Sigmoid colon (tissue), 7 donors: ENCODE results near the gene CMTM3. TPM values are rescaled to one million over a fixed set of nuclear protein-coding genes. Genes with fewer than 3 reads are reported as not detected.
A peak's percentile ranks its signal among the peaks of the same experiment; 100 is the strongest.
"Not testable (repeated sequence)": the region's sequence is repeated elsewhere in the genome, so short reads cannot be mapped to it uniquely, and the experiment has no call there.

ENCODE experiments used
- DNase-seq: peaks from one replicate; pipeline ENCODE4 v3.0.0-alpha.2; 2019
- H3K27ac ChIP-seq, 4 donors: fragments of 200-600 bp; sonication (generic); one replicate each; pipeline ENCODE4 v1.5.1; 2016 to 2019; ENCODE audit warnings: mild to moderate bottlenecking in 1 of 4
- H3K27me3 ChIP-seq, 3 donors: fragments of 200-600 bp; sonication (generic); one replicate each; pipeline ENCODE4 v1.5.1; 2019; ENCODE audit warnings: mild to moderate bottlenecking in 1 of 3
- H3K36me3 ChIP-seq, 4 donors: fragments of 200-600 bp; sonication (generic); one replicate each; pipeline ENCODE4 v1.5.1; 2016 to 2019
- H3K4me1 ChIP-seq, 4 donors: fragments of 200-600 bp; sonication (generic); one replicate each; pipeline ENCODE4 v1.5.1; 2017 to 2019
- H3K4me3 ChIP-seq, 4 donors: fragments of 200-600 bp; sonication (generic); one replicate each; pipeline ENCODE4 v1.5.1; 2017 to 2019; ENCODE audit warnings: mild to moderate bottlenecking in 2 of 4, moderate library complexity in 1 of 4
- H3K9me3 ChIP-seq, 4 donors: fragments of 200-600 bp in 3 of 4; sonication (generic) in 3 of 4; one replicate each; pipeline versions ENCODE4 v1.5.1 to v1.6.1; 2013 to 2019
- CTCF ChIP-seq, 4 experiments: fragments of 450-650 bp in 3 of 4; fragments of 200-600 bp in 1 of 4; IDR thresholded peaks; one replicate each; pipeline ENCODE4 v1.5.1; 2016 to 2019; ENCODE audit warnings: antibody characterized with exemption in 4 of 4, mild to moderate bottlenecking in 3 of 4, moderate library complexity in 2 of 4
- EP300 ChIP-seq, 4 donors: sonication (generic); formaldehyde crosslinking; IDR thresholded peaks; one replicate each; pipeline ENCODE4 v1.6.1; 2017; ENCODE audit warnings: antibody characterized with exemption in 4 of 4
- POLR2A ChIP-seq, 2 donors: fragments of 450-650 bp; IDR thresholded peaks; one replicate each; pipeline ENCODE4 v1.6.1; 2016; ENCODE audit warnings: antibody characterized with exemption in 2 of 2, mild to moderate bottlenecking in 2 of 2, moderate library complexity in 2 of 2
- POLR2AphosphoS5 ChIP-seq, 4 donors: sonication (generic); formaldehyde crosslinking; IDR thresholded peaks; one replicate each; pipeline ENCODE4 v1.6.1; 2017; ENCODE audit warnings: antibody characterized with exemption in 4 of 4
- WGBS, 2 donors: extraction: QIAGEN DNeasy Blood & Tissue Kit; methylation state at CpG; one replicate each; pipeline ENCODE4 v1.1.7; 2013; 5-methylcytosine and 5-hydroxymethylcytosine counted together
- intact Hi-C: fragments of 100-400 bp; cut with DNase I; formaldehyde crosslinking; loops from one replicate; pipeline ENCODE4 v1.15.1; 2023
- polyA plus RNA-seq, 3 donors: library from polyadenylated mRNA; stranded (reverse); fragments of 200-250 nt; gene quantifications; one replicate each; pipeline ENCODE4 v1.2.3, GENCODE V29; 2013
- small RNA-seq, 3 donors: library from RNA; depleted of rRNA; stranded (forward); fragments of <200 nt; gene quantifications; one replicate each; pipeline ENCODE3, GENCODE V24; 2016
- total RNA-seq, 4 donors: library from RNA; depleted of rRNA; stranded (reverse); fragments of >200 nt; gene quantifications; one replicate each; pipeline ENCODE4 v1.1.0, GENCODE V29; 2016
- donor health status: healthy with polysubstance abuse.
- donor health status: Bipolar disorder and iron deficiency.
- donor health status: healthy.

Gene CMTM3
- total and polyA plus RNA-seq, 7 donors, result 8.6 to 18.8 (median 15.5) TPM

GRCh38 chr16:66661210-66661560 lies 56.7 kb downstream of the CMTM3 start:
- Histone ChIP-seq H3K27ac (peak overlapping the region; percentile 67 to 80 (median 74)), H3K36me3 (no peaks in the 10 kb centered on the region), H3K4me3 (no peak overlapping the region), H3K9me3 (no peaks in the 10 kb centered on the region), H3K27me3 (no peaks in the 10 kb centered on the region), H3K4me1 (peaks cover 0 to 35% (median 27%) of the 10 kb centered on the region in 4 donors)
- intact Hi-C loops, result loop anchor here (2.0 to 5.0 kb wide), 3 partner anchors 36 to 206 kb away; partner anchors contain the start of genes CMTM4 and DYNC1LI2
- TF ChIP-seq POLR2A (IDR thresholded peaks at IDR 0.05) (no peak), POLR2AphosphoS5 (IDR thresholded peaks at IDR 0.05) (no peak), CTCF (IDR thresholded peaks at IDR 0.05) (no peak), EP300 (IDR thresholded peaks at IDR 0.05) (no peak)
- DNase-seq, result no peak
- 81 to 83% methylated on average over 4 of the region's 4 CpGs for WGBS, 2 donors

GRCh38 chr16:66661671-66662346 lies 57.3 kb downstream of the CMTM3 start:
- intact Hi-C loops, result loop anchor here (2.0 to 5.0 kb wide), 3 partner anchors 35 to 205 kb away; partner anchors contain the start of genes CMTM4 and DYNC1LI2
- peaks cover 0 to 35% (median 27%) of the 10 kb centered on the region in 4 donors for H3K4me1 ChIP-seq
- H3K9me3 ChIP-seq, DNase-seq, H3K36me3 ChIP-seq, H3K4me3 ChIP-seq, H3K27me3 ChIP-seq: not testable (repeated sequence)
- H3K27ac ChIP-seq, result peak overlapping the region; percentile 67 to 80 (median 74)
- WGBS, 2 donors, result 75 to 84% methylated on average over 6 of the region's 6 CpGs

DNA sequence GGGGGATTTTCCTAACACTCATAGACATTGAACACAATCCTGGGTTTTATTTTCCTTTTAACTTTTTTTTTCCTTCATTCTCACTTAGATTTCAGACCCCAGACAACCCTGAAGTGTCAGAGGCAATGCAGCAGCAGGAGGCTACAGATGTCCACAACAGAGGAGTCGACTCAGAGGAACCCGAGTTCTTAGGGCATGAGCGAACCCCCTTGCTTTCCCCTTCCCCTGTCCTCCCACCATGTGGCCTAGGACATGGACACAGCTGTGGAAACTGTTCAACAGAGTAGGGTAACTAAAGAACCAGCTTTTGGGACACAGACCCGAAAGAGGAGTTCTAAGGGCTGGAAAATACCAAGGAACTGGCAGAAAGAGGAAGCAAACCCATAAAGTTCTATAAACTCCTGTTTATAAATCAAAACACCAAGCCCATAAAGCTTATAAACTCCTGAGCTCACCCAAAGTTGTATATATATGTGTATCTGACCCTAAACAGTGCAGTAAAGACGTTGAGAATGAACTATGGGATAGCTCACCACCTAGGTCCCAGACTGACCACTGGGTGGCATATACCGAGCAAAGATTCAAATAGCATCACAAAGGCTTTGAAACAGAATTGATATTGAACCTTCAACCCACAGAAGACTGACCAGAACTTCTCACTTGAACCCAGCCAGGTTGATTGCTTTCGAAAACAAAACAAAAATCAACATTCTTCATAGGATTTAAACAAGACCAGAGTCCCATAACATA lies 58.1 kb downstream of the CMTM3 start:
- no peak for DNase-seq
- WGBS, 2 donors, result 57 to 64% methylated on average over 7 of the region's 7 CpGs
- H3K4me3 ChIP-seq, result no peak overlapping the region
- H3K27me3 ChIP-seq, result no peaks in the 10 kb centered on the region
- H3K27ac ChIP-seq, result peak overlapping the region; percentile 21 to 80 (median 74)
- no peaks in the 10 kb centered on the region for H3K9me3 ChIP-seq
- H3K36me3 ChIP-seq, result no peaks in the 10 kb centered on the region
- TF ChIP-seq CTCF (IDR thresholded peaks at IDR 0.05) (peak in 3 of 4 experiments; percentile 40 to 41 (median 41)), EP300 (IDR thresholded peaks at IDR 0.05) (no peak)
- H3K4me1 ChIP-seq, result peaks cover 0 to 35% (median 27%) of the 10 kb centered on the region in 4 donors
- intact Hi-C loops, result loop anchor here (5.0 kb wide), 2 partner anchors 90 to 205 kb away; partner anchors contain the start of gene DYNC1LI2

Small RNAs within 50 kb of the gene (small RNA-seq; reads per million reads assigned to genes)
- 0 reads per million in 3 donors for gene CKLF-CMTM1

Other genes with a start within 250 kb of the CMTM3 start
- 10 to 100 TPM; 12.6 to 26.0 (median 14.3) TPM for gene CDH5, start 238.0 kb upstream of the CMTM3 start, total RNA-seq
- 10 to 100 TPM in 1 of 3 donors, under 1 TPM in 2; 0.60 to 11.5 (median 0.69) TPM for gene CDH5, start 238.0 kb upstream of the CMTM3 start, polyA plus RNA-seq
- under 1 TPM in 1 of 4 donors, not detected in 3; 0.41 TPM for gene BEAN1, start 177.4 kb upstream of the CMTM3 start, total RNA-seq
- under 1 TPM in 1 of 3 donors, not detected in 2; 0.35 TPM for gene BEAN1, start 177.4 kb upstream of the CMTM3 start, polyA plus RNA-seq
- gene TK2, start 54.6 kb upstream of the CMTM3 start, total RNA-seq, result 10 to 100 TPM; 17.6 to 32.7 (median 22.2) TPM
- 10 to 100 TPM in 2 of 3 donors, 1 to 10 TPM in 1; 9.6 to 15.0 (median 11.6) TPM for gene TK2, start 54.6 kb upstream of the CMTM3 start, polyA plus RNA-seq
- gene CKLF, start 52.1 kb upstream of the CMTM3 start, total RNA-seq, result 10 to 100 TPM; 24.1 to 53.6 (median 37.3) TPM
- gene CKLF, start 52.1 kb upstream of the CMTM3 start, polyA plus RNA-seq, result 10 to 100 TPM; 40.2 to 57.4 (median 48.6) TPM
- gene CMTM1, start 38.3 kb upstream of the CMTM3 start, total RNA-seq, result 1 to 10 TPM in 3 of 4 donors, under 1 TPM in 1; 0.71 to 3.0 (median 1.6) TPM
- under 1 TPM in 1 of 3 donors, not detected in 2; 0.85 TPM for gene CMTM1, start 38.3 kb upstream of the CMTM3 start, polyA plus RNA-seq
- gene CMTM2, start 25.2 kb upstream of the CMTM3 start, total RNA-seq, result under 1 TPM in 1 of 4 donors, not detected in 3; 0.33 TPM
- gene CMTM2, start 25.2 kb upstream of the CMTM3 start, polyA plus RNA-seq, result not detected
- 10 to 100 TPM in 2 of 4 donors, 1 to 10 TPM in 2; 6.1 to 12.5 (median 9.4) TPM for gene CMTM4, start 92.0 kb downstream of the CMTM3 start, total RNA-seq
- gene CMTM4, start 92.0 kb downstream of the CMTM3 start, polyA plus RNA-seq, result 10 to 100 TPM; 27.0 to 65.1 (median 40.2) TPM
- gene DYNC1LI2, start 146.9 kb downstream of the CMTM3 start, total RNA-seq, result 100 to 1,000 TPM; 164 to 327 (median 261) TPM
- gene DYNC1LI2, start 146.9 kb downstream of the CMTM3 start, polyA plus RNA-seq, result 10 to 100 TPM; 52.9 to 68.7 (median 60.8) TPM
- under 1 TPM in 1 of 4 donors, not detected in 3; under 0.01 TPM for gene TERB1, start 196.9 kb downstream of the CMTM3 start, total RNA-seq
- under 1 TPM in 1 of 3 donors, not detected in 2; 0.03 TPM for gene TERB1, start 196.9 kb downstream of the CMTM3 start, polyA plus RNA-seq
- gene NAE1, start 226.3 kb downstream of the CMTM3 start, total RNA-seq, result 10 to 100 TPM; 34.6 to 58.3 (median 46.9) TPM
- gene NAE1, start 226.3 kb downstream of the CMTM3 start, polyA plus RNA-seq, result 10 to 100 TPM; 34.8 to 48.8 (median 35.9) TPM
- gene CA7, start 239.7 kb downstream of the CMTM3 start, total RNA-seq, result 1 to 10 TPM in 1 of 4 donors, not detected in 3; 1.9 TPM
- gene CA7, start 239.7 kb downstream of the CMTM3 start, polyA plus RNA-seq, result 100 to 1,000 TPM; 112 to 188 (median 154) TPM